GM23338 (cell line): ENCODE data around the gene PMP22.

Source experiments
- CREB1 ChIP-seq: fragments of 250-450 bp; sonication (Bioruptor Pico); IDR thresholded peaks from 2 replicates; pipeline ENCODE4 v1.5.0; 2020; ENCODE audit warnings: low read depth, mild to moderate bottlenecking, moderate library complexity
- EZH2 ChIP-seq: fragments of 200-600 bp; sonication (generic); IDR thresholded peaks from one replicate; pipeline ENCODE4 v1.8.0; 2017; ENCODE audit warnings: antibody characterized with exemption, mild to moderate bottlenecking, low read depth; ENCODE audit not compliant: unreplicated experiment
- EZH2phosphoT487 ChIP-seq: fragments of 200-600 bp; sonication (generic); IDR thresholded peaks from one replicate; pipeline ENCODE4 v1.8.1; 2018; ENCODE audit warnings: antibody characterized with exemption; ENCODE audit not compliant: unreplicated experiment
- JUNB ChIP-seq: IDR thresholded peaks from one replicate; pipeline ENCODE4 v1.6.1; 2016; ENCODE audit warnings: antibody characterized with exemption; ENCODE audit not compliant: unreplicated experiment
- NANOG ChIP-seq: IDR thresholded peaks from 2 replicates; pipeline ENCODE4 v1.6.1; 2016; ENCODE audit warnings: antibody characterized with exemption, borderline replicate concordance
- POLR2AphosphoS5 ChIP-seq: IDR thresholded peaks from 2 replicates; pipeline ENCODE4 v1.6.1; 2016; ENCODE audit warnings: antibody characterized with exemption, low read depth
- STAT1 ChIP-seq: IDR thresholded peaks from one replicate; pipeline ENCODE4 v1.6.1; 2016; ENCODE audit warnings: antibody characterized with exemption; ENCODE audit not compliant: unreplicated experiment
- ZNF114 ChIP-seq: fragments of 250-450 bp; sonication (Bioruptor Pico); IDR thresholded peaks from 2 replicates; pipeline ENCODE4 v1.5.0; 2020; ENCODE audit warnings: mild to moderate bottlenecking, moderate library complexity
- TF ChIP-seq, protein P1 (sequence below), 2 experiments: fragments of 200-600 bp in 1 of 2; sonication (generic) in 1 of 2; conservative IDR thresholded peaks; 2 replicates each; pipeline versions ENCODE4 v1.5.1 to v1.6.1; 2016 to 2017; ENCODE audit warnings: antibody characterized with exemption in 2 of 2, low read depth in 2 of 2, mild to moderate bottlenecking in 2 of 2, moderate library complexity in 1 of 2
- TF ChIP-seq, protein P2 (sequence below): IDR thresholded peaks from one replicate; pipeline ENCODE4 v1.6.1; 2018; ENCODE audit warnings: antibody characterized with exemption; ENCODE audit not compliant: unreplicated experiment
- TF ChIP-seq, protein P3 (sequence below): IDR thresholded peaks from 2 replicates; pipeline ENCODE4 v1.6.1; 2016; ENCODE audit warnings: antibody characterized with exemption

DNA sequence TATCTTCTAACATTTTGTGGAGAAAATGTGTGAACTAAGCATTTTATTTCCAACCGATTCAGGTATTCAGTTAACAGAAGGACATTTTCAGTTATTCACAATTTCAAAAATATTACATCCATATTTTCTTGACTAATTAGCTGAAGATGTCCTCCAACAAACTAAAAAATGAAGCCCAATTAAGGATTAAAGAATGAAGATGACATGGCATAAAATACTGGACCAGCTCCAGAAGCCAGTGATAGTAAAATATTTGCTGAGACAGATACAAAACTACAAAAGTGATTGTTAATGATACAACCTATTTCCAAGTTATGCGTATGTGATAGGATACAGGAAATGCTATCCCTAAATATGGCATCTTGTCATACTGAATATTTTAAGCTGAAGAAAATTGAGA is 48.6 kb downstream of the PMP22 start:
- TF ChIP-seq, protein P1, sequence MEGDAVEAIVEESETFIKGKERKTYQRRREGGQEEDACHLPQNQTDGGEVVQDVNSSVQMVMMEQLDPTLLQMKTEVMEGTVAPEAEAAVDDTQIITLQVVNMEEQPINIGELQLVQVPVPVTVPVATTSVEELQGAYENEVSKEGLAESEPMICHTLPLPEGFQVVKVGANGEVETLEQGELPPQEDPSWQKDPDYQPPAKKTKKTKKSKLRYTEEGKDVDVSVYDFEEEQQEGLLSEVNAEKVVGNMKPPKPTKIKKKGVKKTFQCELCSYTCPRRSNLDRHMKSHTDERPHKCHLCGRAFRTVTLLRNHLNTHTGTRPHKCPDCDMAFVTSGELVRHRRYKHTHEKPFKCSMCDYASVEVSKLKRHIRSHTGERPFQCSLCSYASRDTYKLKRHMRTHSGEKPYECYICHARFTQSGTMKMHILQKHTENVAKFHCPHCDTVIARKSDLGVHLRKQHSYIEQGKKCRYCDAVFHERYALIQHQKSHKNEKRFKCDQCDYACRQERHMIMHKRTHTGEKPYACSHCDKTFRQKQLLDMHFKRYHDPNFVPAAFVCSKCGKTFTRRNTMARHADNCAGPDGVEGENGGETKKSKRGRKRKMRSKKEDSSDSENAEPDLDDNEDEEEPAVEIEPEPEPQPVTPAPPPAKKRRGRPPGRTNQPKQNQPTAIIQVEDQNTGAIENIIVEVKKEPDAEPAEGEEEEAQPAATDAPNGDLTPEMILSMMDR (conservative IDR thresholded peaks at IDR 0.05; ENCODE audit: low read depth in 2 of 2) = no peak
- no peak for TF ChIP-seq EZH2phosphoT487
- TF ChIP-seq POLR2AphosphoS5 = no peak
- no peak for TF ChIP-seq EZH2
- no peak for TF ChIP-seq CREB1 (CRISPR knock-in tag)
- TF ChIP-seq, protein P2, sequence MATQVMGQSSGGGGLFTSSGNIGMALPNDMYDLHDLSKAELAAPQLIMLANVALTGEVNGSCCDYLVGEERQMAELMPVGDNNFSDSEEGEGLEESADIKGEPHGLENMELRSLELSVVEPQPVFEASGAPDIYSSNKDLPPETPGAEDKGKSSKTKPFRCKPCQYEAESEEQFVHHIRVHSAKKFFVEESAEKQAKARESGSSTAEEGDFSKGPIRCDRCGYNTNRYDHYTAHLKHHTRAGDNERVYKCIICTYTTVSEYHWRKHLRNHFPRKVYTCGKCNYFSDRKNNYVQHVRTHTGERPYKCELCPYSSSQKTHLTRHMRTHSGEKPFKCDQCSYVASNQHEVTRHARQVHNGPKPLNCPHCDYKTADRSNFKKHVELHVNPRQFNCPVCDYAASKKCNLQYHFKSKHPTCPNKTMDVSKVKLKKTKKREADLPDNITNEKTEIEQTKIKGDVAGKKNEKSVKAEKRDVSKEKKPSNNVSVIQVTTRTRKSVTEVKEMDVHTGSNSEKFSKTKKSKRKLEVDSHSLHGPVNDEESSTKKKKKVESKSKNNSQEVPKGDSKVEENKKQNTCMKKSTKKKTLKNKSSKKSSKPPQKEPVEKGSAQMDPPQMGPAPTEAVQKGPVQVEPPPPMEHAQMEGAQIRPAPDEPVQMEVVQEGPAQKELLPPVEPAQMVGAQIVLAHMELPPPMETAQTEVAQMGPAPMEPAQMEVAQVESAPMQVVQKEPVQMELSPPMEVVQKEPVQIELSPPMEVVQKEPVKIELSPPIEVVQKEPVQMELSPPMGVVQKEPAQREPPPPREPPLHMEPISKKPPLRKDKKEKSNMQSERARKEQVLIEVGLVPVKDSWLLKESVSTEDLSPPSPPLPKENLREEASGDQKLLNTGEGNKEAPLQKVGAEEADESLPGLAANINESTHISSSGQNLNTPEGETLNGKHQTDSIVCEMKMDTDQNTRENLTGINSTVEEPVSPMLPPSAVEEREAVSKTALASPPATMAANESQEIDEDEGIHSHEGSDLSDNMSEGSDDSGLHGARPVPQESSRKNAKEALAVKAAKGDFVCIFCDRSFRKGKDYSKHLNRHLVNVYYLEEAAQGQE = no peak
- TF ChIP-seq, protein P3, sequence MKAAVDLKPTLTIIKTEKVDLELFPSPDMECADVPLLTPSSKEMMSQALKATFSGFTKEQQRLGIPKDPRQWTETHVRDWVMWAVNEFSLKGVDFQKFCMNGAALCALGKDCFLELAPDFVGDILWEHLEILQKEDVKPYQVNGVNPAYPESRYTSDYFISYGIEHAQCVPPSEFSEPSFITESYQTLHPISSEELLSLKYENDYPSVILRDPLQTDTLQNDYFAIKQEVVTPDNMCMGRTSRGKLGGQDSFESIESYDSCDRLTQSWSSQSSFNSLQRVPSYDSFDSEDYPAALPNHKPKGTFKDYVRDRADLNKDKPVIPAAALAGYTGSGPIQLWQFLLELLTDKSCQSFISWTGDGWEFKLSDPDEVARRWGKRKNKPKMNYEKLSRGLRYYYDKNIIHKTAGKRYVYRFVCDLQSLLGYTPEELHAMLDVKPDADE = no peak
- TF ChIP-seq STAT1 = no peak
- no peak for TF ChIP-seq ZNF114 (CRISPR knock-in tag)
- no peak for TF ChIP-seq NANOG
- TF ChIP-seq JUNB = no peak
